Measurements from ENCODE around the gene RASD2.
A peak's percentile ranks its signal among the peaks of the same experiment; 100 is the strongest.

The RASD2 gene

DNA sequence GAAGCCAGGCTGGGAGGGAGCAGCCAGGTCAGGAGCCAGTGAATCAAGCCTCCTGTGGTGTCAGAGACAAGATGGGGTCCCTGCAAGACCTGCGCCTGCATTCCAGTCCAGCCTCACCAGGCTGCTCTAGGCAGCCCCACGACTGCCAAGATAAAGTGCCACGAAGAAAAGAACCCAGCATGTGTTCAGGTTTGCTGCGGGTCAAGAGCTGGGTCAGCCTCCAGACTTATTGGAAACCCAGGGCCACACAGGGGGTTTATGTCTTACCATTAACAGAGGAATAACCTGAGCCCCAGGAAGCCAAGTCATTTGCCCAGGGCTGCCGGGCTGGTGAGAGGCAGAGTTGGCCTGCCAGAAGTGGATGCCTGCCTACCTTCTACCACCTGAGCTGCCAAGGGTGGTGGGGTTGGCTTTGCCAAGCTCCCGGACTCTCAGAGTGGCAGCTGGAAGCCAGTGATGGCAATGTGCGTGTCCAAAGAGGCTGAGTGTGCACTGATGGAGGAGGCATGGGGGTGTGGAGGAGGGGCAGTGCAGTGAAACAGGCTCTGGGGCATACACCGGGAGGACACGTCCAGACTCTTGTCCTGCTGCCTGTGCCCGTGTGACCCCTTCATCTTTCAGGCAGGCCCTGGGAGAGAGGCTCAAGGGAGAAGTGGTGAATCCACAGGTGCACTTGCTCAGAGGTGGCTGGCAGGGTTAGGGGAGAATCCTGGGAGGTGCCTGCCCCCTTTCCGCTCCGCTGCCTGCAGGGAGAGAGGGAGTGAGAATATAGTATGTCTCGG lies 1.7 kb downstream of the RASD2 start:
- no peak for DNase-seq

DNA sequence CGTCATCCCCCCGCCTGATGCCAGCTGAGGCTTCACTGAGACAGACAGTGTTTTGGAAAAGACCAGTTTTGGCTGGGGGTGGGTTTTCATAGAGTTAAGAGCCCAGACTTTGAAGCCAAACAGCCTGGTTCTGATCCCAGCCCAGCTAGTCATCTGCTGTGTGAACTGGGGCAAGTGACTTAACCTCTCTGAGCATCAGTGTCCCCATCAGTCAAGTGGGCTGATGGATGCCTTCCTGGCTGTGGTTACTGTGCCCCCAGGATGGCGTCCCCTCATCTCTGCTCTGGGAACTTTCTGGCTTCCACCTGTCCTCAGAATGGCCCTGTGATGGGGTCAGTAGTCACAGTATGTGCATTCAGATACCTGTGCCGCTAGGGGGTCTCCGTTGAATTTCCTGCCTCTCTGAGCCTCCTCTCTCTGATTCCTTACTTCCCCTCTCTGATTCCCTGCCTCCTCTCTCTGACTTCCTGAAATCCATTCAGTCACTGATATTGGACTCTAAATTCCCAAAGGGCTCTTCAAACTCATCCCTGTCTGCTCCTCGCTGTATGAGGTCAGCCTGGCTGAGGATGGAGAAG lies 2.4 kb downstream of the RASD2 start:
- DNase-seq: no peak

DNA sequence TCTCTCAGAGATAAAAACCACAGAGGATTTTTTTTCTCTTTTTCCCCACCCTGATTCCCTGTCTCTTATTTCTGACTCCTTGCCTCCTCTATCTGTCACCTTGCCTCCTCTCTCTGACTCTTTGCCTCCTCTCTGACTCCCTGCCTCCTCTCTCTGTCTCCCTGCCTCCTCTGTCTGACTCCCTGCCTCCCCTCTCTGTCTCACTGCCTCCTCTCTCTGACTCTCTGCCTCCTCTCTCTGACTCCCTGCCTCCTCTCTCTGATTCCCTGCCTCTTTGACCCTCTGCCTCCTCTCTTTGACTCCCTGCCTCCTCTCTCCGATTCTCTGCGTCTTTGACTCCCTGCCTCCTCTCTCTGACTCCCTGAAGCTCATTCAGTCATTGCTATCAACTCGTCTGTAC lies 3.1 kb downstream of the RASD2 start:
- DNase-seq: no peak

DNA sequence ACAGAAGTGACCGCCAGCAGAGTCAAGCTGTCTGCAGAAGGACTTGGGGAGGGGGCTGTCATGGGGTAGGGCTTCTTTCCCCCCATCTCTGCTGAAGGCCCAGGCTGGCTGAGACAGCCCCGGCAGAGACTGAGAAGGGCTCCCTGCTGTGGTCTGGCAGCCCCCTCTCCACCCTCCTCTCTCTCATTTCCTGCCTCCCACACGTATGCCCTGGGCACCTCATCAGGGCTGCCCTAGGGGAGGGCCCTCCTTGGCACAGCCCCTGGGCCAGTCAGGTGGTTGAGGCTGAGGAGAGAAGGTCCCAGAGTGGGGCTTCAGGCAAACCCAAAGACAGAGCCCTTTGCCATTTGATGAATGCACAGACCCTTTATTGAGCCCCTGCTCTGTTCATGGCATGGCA lies 3.6 kb downstream of the RASD2 start:
- no peak for DNase-seq

DNA sequence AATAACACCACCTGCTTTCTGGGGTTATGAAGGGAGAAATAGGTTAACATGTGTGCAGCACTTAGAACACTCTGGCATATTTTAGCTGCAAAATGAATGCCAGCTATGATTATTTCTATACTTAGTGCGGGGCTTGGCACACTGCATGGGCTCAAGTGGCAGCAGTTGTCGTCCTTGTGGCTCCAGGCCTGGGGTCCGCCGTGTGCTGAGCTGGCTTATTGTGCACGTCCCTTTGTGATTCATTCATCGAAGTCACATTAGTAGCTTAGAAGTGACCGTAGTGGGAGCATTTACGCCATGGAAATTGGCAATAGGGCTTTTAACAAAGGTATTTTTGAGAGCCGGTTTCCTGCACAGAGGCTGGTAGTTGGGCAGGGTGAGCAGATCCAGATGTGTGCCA lies 4.2 kb downstream of the RASD2 start:
- DNase-seq: no peak

DNA sequence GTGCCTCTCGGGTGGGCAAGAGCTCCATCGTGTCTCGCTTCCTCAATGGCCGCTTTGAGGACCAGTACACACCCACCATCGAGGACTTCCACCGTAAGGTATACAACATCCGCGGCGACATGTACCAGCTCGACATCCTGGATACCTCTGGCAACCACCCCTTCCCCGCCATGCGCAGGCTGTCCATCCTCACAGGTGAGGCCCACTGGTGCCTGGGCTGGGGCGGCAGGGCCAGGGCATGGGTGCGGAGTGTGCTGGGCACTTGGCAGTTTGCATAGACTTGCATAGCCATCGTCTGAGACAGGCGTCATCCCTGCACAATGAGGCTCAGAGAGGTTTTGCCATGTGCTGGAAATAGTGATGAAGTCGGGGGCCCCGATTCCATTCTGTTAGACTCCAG lies 6.3 kb downstream of the RASD2 start:
- no peak for DNase-seq

DNA sequence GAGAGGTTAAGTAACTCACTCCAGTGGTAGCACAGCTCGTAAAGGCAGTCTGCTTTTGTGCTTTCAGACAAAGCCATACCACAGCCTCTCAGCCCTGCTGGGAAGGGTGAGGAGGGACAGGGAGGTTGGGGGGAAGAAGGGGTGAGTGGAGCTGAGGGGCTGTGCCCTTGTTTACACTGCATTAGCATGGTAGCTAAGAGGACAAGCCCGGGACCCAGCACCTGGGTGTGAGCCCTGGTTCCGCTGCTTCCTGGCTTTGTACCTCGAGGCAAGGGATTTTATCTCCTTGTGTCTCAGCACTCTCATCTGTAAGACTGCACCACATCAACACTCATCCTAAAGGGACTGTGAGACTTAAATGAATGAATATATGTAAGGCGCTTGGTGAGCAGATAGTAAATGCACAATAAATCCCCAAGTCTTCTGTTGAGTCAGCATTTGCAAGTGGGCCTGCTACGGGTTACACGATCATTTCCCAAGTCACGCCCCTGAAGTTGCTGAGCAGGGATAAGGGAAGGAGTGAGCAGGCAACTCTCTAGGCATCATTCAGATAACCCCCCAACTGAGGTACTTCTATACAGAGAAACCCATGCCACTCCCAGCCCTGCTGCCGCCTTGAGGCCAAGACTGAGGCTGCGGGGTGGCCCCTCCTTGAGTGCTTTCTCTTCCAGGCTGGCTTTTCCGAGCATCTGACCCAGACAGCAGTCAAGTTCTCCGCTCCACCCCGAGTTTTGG lies 7.5 kb downstream of the RASD2 start:
- DNase-seq: no peak

DNA sequence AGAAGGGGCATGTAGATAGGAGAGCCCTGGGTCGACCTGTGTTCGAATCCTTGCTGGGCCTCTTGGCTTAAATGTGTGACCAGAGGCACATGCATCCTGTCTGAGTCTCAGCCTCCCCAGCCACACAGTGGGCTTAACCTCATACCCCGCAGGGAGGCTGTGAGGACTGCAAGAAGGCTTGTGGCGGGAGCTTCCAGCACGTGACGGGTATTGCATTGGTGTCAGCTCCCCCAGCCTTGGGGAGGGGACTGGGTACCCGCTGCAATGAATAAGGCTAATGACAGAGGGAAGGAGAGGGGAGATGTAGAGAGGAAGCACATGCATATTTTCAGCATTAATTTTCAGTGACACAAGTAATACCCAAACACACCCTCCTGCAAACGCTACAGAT lies 8.1 kb downstream of the RASD2 start:
- DNase-seq: no peak

DNA sequence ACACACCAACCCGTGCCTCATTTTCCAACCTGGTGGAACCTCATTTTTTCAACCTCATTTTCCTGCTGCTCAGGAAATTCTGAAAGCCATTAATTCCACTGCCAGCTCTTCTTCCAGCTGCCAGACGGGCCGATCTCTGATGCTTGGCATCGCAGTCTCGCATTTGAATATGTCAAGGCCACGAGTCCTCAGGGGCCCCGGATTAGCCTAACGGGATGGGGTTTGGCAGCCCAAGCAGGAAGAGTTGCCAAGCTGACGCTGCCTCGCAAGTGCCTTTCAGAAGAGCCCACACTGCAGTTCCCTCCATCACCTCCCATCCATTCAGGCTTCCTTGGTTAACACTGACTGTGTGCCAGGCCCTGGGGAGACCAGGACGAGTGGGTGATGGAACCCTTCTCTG lies 8.7 kb downstream of the RASD2 start:
- no peak for DNase-seq

DNA sequence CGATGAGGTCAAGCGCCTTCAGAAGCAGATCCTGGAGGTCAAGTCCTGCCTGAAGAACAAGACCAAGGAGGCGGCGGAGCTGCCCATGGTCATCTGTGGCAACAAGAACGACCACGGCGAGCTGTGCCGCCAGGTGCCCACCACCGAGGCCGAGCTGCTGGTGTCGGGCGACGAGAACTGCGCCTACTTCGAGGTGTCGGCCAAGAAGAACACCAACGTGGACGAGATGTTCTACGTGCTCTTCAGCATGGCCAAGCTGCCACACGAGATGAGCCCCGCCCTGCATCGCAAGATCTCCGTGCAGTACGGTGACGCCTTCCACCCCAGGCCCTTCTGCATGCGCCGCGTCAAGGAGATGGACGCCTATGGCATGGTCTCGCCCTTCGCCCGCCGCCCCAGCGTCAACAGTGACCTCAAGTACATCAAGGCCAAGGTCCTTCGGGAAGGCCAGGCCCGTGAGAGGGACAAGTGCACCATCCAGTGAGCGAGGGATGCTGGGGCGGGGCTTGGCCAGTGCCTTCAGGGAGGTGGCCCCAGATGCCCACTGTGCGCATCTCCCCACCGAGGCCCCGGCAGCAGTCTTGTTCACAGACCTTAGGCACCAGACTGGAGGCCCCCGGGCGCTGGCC lies 11.0 kb downstream of the RASD2 start:
- DNase-seq: no peak

DNA sequence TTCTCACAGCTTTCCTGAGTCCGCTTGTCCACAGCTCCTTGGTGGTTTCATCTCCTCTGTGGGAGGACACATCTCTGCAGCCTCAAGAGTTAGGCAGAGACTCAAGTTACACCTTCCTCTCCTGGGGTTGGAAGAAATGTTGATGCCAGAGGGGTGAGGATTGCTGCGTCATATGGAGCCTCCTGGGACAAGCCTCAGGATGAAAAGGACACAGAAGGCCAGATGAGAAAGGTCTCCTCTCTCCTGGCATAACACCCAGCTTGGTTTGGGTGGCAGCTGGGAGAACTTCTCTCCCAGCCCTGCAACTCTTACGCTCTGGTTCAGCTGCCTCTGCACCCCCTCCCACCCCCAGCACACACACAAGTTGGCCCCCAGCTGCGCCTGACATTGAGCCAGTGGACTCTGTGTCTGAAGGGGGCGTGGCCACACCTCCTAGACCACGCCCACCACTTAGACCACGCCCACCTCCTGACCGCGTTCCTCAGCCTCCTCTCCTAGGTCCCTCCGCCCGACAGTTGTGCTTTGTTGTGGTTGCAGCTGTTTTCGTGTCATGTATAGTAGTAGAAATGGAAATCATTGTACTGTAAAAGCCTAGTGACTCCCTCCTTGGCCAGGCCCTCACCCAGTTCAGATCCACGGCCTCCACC lies 11.7 kb downstream of the RASD2 start:
- peak; percentile 78 for DNase-seq

DNA sequence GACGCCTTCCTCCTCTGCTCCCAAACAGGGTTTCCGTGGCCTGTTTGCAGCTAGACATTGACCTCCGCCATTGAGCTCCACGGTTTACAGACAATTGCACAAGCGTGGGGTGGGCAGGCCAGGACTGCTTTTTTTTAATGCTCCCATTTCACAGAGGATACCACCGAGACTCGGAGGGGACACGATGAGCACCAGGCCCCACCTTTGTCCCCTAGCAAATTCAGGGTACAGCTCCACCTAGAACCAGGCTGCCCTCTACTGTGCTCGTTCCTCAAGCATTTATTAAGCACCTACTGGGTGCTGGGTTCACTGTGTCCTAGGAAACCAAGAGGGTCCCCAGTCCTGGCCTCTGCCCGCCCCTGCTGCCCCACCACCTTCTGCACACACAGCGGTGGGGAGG lies 12.2 kb downstream of the RASD2 start:
- DNase-seq: no peak

DNA sequence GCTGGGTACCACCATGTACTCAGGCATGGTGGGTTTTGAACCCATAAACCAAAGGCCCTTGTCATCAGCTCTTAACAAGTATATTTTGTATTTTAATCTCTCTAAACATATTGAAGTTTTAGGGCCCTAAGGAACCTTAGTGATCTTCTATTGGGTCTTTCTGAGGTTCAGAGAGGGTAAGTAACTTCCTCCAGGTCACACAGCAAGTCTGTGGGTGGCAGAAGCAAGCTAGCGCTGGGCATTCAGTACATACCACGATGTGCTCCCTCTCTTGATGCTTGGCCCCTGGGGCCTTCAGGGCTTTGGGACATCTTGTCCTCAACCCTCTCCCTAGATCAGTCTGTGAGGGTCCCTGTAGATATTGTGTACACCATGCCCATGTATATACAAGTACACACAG lies 12.7 kb downstream of the RASD2 start:
- no peak for DNase-seq

DNA sequence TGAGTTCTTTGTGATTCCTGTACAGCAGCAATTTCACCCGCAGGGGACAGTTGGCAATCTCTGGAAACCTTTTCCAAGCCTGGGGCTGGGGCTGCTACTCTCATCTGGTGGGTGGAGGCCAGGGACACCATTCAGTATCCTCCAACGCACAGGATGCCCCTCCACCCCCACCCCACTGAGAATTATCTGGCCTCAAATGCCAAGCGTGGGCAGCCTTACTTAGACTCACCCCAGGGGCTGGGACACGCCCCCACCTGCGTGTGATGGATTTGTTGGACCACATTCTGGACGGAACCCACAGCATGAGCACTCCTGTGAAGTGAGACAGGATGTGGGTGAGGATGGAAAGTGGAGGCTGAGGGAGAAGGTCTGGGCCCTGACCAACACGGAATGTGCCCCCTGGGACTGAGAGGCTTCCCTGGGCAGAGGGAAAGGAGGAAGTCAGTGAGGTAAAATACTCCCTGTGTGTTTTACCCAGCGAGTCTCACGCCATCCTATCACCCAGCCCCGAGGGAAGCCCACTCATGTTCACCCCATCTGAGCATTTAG lies 13.7 kb downstream of the RASD2 start:
- no peak for DNase-seq

DNA sequence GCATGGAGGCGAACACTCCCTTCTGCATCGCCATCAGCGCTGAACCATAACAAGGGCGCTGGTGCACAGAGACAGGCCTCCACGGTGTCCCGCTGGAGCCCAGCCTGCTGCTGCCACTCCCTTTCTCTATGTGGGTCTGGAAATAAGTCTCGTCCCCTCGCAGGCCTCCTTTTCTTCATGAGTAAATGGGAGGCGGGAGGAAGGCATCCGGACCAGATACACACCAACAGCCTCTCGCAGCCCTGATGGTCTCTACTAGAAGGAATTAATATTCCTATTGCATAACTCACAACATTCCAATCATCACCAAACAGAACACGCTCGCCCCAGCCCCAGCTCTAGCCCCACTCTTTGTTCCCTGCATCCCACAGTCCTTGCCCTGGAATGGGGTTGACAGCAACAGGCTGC lies 14.9 kb downstream of the RASD2 start:
- no peak for DNase-seq

DNA sequence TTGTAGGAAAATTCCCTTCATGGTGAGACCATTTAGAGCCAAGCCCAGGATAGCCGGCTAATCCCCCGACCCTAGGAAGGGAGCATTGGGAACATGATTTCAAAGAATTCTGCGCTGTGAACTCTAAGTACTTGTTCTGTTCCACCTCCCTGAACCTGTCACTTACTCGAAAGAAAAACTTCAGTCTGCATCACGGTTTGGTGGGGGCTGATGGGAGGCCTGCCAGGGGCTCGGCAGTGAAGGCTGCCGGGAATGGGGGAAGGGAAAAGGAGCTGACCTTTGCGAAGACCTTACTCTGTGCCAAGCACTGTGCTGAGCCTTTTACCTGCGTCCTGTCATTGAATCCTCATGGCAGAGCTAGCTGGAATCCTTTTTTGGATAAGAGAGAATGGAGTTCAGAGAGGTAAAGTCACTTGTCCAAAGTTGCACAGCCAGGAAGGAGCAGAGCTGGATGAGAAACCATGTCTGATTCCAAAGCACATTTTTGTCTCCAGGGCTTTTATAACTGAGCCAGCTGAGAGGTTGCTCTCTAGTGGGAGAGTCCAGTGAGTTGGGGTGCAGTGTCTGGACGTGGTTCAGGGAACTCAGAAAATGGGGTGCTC lies 15.4 kb downstream of the RASD2 start:
- no peak for DNase-seq

DNA sequence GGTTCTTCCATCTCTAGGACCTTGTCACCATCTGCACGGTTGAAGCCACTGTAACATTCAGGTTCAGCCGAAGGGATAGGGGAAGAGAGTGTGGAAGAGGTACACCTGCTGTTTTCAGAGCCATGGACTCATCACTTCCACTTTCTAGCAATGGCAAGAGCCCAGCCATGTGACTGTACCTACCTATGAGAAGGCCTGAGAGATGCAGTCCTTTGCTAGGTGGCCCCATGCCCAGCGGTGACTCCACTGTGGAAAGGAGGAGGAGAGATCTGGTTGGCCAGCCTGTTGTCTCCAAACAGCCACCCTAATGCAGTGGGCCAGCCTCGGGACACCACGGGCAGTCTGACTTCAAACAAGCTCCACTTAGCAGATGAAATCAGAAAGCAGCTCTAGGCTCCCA lies 16.0 kb downstream of the RASD2 start:
- no peak for DNase-seq

DNA sequence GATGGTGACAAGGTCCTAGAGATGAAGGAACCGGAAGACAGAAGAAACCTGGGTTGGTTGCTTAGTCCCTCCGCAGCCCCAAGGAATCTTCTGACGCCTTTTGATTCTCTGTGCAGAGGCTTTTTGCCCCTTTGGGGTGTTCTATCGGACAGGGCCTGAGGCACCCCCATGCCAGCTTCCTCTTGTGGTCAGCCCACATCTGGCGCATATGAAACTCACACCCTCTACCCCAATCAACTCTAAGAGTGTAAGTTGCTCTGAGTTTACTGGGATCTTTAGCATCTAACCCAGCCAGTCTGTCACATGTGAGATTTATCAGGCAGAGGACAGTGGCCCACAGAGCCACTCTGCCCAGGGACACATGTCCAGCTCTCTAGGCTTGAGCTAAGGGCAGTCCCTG lies 17.4 kb downstream of the RASD2 start:
- DNase-seq: no peak

DNA sequence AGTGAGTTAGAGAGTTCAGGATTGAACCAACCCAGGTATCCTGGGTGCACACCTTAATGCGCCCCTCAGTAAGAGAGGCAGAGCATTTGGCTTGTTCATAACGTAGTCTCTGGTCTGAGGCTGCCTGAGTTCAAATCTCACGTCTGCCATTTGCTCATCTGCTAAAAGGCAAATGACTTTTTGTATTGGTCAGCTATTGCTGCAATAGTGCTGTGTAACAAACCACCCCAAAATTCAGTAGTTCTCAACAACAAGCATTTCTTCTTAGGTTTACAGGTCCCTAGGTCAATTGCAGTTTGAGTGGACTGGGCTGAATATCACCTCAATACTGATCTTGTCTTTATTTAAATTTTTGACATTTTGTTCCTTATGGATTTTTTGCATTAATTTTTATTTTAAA lies 18.1 kb downstream of the RASD2 start:
- DNase-seq: no peak

DNA sequence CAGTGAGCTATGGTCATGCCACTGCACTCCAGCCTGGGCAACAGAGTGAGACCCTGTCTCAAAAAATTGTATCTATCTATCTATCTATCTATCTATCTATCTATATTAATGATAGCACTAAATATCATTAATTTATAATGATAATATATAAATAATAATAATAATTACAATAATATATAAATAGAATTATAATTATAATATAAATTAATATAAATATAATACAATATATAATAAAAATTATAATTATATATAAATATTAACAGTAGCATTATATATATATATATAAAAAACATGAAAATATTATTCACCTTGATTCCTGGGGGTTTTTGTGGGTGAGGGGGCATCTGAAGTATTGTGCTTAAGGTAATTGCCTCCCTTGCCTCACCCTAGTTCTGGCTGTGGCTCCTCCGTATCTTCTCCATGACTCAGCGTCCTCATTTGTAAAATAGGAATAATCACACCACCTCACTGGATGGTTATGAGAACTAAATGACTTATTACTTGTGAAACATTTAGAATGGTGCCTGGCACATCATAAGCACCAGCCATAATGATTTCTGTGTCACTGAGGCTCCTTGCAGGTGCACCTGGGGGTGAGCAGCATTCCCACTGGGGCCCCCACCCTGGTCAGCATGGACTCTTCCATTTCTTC lies 18.8 kb downstream of the RASD2 start:
- no peak for DNase-seq

DNA sequence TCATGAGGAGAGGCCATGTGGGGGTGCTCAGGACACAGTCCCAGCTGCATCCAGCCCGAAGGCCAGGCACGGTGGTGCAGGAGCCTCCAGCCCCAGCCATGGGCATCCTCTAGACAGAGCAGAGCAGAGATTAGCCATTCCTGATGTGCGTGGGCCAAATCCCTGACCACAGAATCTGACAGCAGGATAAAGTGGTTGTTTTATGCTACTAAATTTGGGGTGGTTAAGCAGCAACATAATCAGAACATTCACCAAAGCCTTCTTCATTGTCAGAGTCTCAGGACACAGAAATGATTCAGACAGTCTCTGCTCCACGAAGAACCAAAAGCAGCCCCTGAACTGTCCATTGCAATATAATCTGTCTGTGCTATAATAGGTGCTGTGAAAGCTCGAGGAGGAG lies 19.7 kb downstream of the RASD2 start:
- DNase-seq: no peak

DNA sequence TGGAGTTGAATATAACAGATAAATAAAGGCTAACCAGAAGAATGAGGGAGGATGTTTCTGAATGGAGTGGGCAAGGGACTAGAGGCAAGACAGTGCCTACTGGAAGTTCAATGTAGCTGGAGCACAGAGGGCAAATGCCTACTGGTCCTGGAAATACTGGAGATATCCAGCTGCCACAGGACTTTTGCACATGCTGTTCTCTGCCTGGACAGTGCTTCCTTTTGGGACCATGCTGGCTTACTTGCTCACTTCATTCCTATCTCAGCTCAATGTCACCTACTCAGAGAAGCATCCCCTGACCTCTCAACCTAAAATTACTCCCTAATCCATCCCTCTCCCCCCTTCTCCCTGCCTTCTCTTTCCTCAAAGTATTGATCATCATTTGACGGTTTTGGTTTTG lies 20.2 kb downstream of the RASD2 start:
- DNase-seq: no peak

Measured in CD4-positive, alpha-beta T cell treated with Interleukin-15 for 1 hour (primary cell).